DMS153 (cell line): ENCODE results near the gene TRPC4.

Source experiments
- DNase-seq: peaks from one replicate; lab custom pipeline; 2025; lab: John Stamatoyannopoulos, UW

Gene TRPC4

GRCh38 chr13:37869756-37870488 is at the start of gene TRPC4:
TRPC4 (minus strand) TSS chr13:37869772; CDS start chr13:37783333, 86,439 bp downstream.
- DNase-seq, result peak; percentile 57

- no peak for DNase-seq
These were observed 49.2 kb upstream of the TRPC4 start for GRCh38 chr13:37918751-37919150.

GRCh38 chr13:37918116-37918714 is 48.6 kb upstream of the TRPC4 start:
- DNase-seq, result no peak

GRCh38 chr13:37914781-37915391 is 45.3 kb upstream of the TRPC4 start:
- DNase-seq, result no peak

- DNase-seq, result no peak
These were observed 41.2 kb upstream of the TRPC4 start for GRCh38 chr13:37910790-37911189.

- DNase-seq, result no peak
These were observed 37.3 kb upstream of the TRPC4 start for GRCh38 chr13:37906880-37907279.

GRCh38 chr13:37905736-37906135 is 36.2 kb upstream of the TRPC4 start:
- no peak for DNase-seq

GRCh38 chr13:37899753-37900152 is 30.2 kb upstream of the TRPC4 start:
- no peak for DNase-seq

- DNase-seq, result no peak
These were observed 23.7 kb upstream of the TRPC4 start for GRCh38 chr13:37893321-37893720.

- DNase-seq, result no peak
These were observed 20.2 kb upstream of the TRPC4 start for GRCh38 chr13:37889820-37890219.

- no peak for DNase-seq
These were observed 19.5 kb upstream of the TRPC4 start for GRCh38 chr13:37889102-37889501.

- DNase-seq, result no peak
These were observed 17.3 kb upstream of the TRPC4 start for GRCh38 chr13:37886879-37887278.

GRCh38 chr13:37884674-37885073 is 15.1 kb upstream of the TRPC4 start:
- DNase-seq, result no peak

GRCh38 chr13:37884026-37884425 is 14.5 kb upstream of the TRPC4 start:
- DNase-seq, result no peak

- no peak for DNase-seq
These were observed 9.3 kb upstream of the TRPC4 start for GRCh38 chr13:37878921-37879320.

- DNase-seq, result no peak
These were observed 8.9 kb upstream of the TRPC4 start for GRCh38 chr13:37878496-37878895.

GRCh38 chr13:37870895-37871550 is 1.5 kb upstream of the TRPC4 start:
- DNase-seq, result no peak

- no peak for DNase-seq
These were observed 895 bp upstream of the TRPC4 start for GRCh38 chr13:37870489-37870845.

GRCh38 chr13:37869506-37869755 is 141 bp downstream of the TRPC4 start:
- no peak for DNase-seq

GRCh38 chr13:37868691-37869505 is 674 bp downstream of the TRPC4 start:
- no peak for DNase-seq

- DNase-seq, result no peak
These were observed 5.9 kb downstream of the TRPC4 start for GRCh38 chr13:37863708-37864107.

GRCh38 chr13:37835392-37835791 is 34.2 kb downstream of the TRPC4 start:
- DNase-seq, result no peak
